Measurements from ENCODE around the gene PHACTR2.

DNA sequence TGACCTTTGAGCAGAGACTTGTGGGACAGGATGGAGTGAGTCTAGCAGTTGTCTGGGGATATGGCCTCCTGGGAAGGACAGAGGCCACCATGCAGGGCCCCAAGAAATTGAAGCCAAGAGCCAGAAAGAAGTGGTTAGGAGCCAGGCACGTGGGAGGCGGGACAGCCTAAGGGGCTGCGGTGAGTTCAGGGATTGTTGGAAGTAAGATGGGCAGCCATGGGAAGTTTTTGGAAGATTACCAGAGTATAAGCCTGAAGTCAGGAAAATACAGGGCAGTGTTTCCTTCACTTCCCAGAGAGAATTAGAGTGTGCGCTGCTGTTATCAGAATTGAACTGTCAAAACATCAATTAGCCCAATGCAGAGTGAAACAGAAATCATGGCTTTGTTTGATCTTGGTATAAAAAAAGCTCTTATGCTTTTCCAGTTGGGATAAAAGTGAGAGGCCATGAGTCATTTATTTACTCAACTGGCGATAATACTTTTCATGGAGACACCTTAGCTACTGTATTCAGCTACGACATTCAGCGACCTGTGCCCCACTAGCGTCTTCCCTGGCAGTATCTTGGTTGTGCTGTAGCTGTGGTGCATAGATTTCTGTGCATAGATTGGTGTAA, 66.9 kb downstream of the PHACTR2 start:
- TF ChIP-seq ZNF678 (CRISPR knock-in tag; IDR thresholded peaks at IDR 0.05) (no peak), ZNF44 (CRISPR knock-in tag; IDR thresholded peaks at IDR 0.05) (no peak), ZNF766 (CRISPR knock-in tag; IDR thresholded peaks at IDR 0.05; ENCODE audit: borderline replicate concordance) (no peak)
- TF ChIP-seq, protein P1, sequence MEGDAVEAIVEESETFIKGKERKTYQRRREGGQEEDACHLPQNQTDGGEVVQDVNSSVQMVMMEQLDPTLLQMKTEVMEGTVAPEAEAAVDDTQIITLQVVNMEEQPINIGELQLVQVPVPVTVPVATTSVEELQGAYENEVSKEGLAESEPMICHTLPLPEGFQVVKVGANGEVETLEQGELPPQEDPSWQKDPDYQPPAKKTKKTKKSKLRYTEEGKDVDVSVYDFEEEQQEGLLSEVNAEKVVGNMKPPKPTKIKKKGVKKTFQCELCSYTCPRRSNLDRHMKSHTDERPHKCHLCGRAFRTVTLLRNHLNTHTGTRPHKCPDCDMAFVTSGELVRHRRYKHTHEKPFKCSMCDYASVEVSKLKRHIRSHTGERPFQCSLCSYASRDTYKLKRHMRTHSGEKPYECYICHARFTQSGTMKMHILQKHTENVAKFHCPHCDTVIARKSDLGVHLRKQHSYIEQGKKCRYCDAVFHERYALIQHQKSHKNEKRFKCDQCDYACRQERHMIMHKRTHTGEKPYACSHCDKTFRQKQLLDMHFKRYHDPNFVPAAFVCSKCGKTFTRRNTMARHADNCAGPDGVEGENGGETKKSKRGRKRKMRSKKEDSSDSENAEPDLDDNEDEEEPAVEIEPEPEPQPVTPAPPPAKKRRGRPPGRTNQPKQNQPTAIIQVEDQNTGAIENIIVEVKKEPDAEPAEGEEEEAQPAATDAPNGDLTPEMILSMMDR (CRISPR knock-in tag; IDR thresholded peaks at IDR 0.05): no peak
- TF ChIP-seq, protein P2, sequence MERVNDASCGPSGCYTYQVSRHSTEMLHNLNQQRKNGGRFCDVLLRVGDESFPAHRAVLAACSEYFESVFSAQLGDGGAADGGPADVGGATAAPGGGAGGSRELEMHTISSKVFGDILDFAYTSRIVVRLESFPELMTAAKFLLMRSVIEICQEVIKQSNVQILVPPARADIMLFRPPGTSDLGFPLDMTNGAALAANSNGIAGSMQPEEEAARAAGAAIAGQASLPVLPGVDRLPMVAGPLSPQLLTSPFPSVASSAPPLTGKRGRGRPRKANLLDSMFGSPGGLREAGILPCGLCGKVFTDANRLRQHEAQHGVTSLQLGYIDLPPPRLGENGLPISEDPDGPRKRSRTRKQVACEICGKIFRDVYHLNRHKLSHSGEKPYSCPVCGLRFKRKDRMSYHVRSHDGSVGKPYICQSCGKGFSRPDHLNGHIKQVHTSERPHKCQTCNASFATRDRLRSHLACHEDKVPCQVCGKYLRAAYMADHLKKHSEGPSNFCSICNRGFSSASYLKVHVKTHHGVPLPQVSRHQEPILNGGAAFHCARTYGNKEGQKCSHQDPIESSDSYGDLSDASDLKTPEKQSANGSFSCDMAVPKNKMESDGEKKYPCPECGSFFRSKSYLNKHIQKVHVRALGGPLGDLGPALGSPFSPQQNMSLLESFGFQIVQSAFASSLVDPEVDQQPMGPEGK (CRISPR knock-in tag; IDR thresholded peaks at IDR 0.05): no peak

Measured in HepG2 (cell line).